CD4-positive, CD25-positive, alpha-beta regulatory T cell (primary cell): ENCODE results near the gene NEGR1. TPM values are rescaled to one million over a fixed set of nuclear protein-coding genes. Genes with fewer than 3 reads are reported as not detected.

Experiments used
- ATAC-seq, 2 donors: fragments of 150-1000 bp; cut with Tn5 transposase; one replicate each; pipeline ENCODE4 v1.10.0; 2021; ENCODE audit warnings: low read depth in 2 of 2, moderate number of reproducible peaks in 2 of 2, moderate library complexity in 1 of 2
- DNase-seq, 3 donors: peaks; one replicate each; pipeline versions ENCODE4 v3.0.0 to v3.0.0-alpha.2; 2012 to 2022; ENCODE audit warnings: mixed read lengths in 1 of 3
- H3K27ac ChIP-seq: one replicate; pipeline ENCODE4 v1.7.0; 2013; ENCODE audit warnings: mild to moderate bottlenecking, low read length; ENCODE audit not compliant: insufficient read depth, poor library complexity, severe bottlenecking
- H3K27me3 ChIP-seq: one replicate; pipeline ENCODE4 v1.7.0; 2013; ENCODE audit warnings: low read length; ENCODE audit not compliant: control insufficient read depth, insufficient read depth
- H3K36me3 ChIP-seq: one replicate; pipeline ENCODE4 v1.7.0; 2013; ENCODE audit warnings: mild to moderate bottlenecking, low read length, moderate library complexity; ENCODE audit not compliant: control insufficient read depth, insufficient read depth
- H3K4me1 ChIP-seq: 2 replicates; pipeline ENCODE4 v1.7.0; 2013; ENCODE audit warnings: mild to moderate bottlenecking, low read length; ENCODE audit not compliant: insufficient read depth, control insufficient read depth, poor library complexity, severe bottlenecking
- H3K4me3 ChIP-seq: one replicate; pipeline ENCODE4 v1.7.0; 2013; ENCODE audit warnings: low read depth, mild to moderate bottlenecking, low read length, moderate library complexity
- H3K9me3 ChIP-seq, 2 experiments: 1 replicate in 1 of 2; 2 replicates in 1 of 2; pipeline ENCODE4 v1.7.0; 2013; ENCODE audit warnings: low read length in 2 of 2, mild to moderate bottlenecking in 1 of 2, moderate library complexity in 1 of 2; ENCODE audit not compliant: control insufficient read depth in 2 of 2
- H3K27ac Mint-ChIP-seq, 3 donors: one replicate each; pipeline ENCODE4 v1.8.0; 2020 to 2022; ENCODE audit warnings: mild to moderate bottlenecking in 3 of 3, mixed read lengths in 3 of 3, moderate library complexity in 2 of 3
- H3K27me3 Mint-ChIP-seq: one replicate; pipeline ENCODE4 v1.8.0; 2022; ENCODE audit warnings: mild to moderate bottlenecking, mixed read lengths
- H3K36me3 Mint-ChIP-seq: one replicate; pipeline ENCODE4 v1.8.0; 2020; ENCODE audit warnings: mixed read lengths
- H3K4me1 Mint-ChIP-seq, 4 donors: one replicate each; pipeline ENCODE4 v1.8.0; 2020 to 2022; ENCODE audit warnings: mixed read lengths in 4 of 4, mild to moderate bottlenecking in 1 of 4
- H3K4me3 Mint-ChIP-seq, 4 donors: one replicate each; pipeline ENCODE4 v1.8.0; 2020 to 2022; ENCODE audit warnings: mild to moderate bottlenecking in 4 of 4, mixed read lengths in 4 of 4, moderate library complexity in 3 of 4
- H3K9me3 Mint-ChIP-seq, 7 donors: one replicate each; pipeline ENCODE4 v1.8.0; 2020 to 2022; ENCODE audit warnings: mixed read lengths in 7 of 7, mild to moderate bottlenecking in 3 of 7, moderate library complexity in 2 of 7
- polyA plus RNA-seq, 4 donors: library from polyadenylated mRNA; unstranded; fragments of 300-500 nt; fragmentation: Illumina TruSeq; gene quantifications; one replicate each; pipeline ENCODE4 v1.2.3, GENCODE V29; 2021
- total RNA-seq: library from RNA; stranded (reverse); gene quantifications from one replicate; pipeline ENCODE4 v1.2.3, GENCODE V29; 2022

Gene NEGR1
- total and polyA plus RNA-seq, 5 donors from 2014 or later: not detected

GRCh38 chr1:71461416-71461815 lies 820.9 kb downstream of the NEGR1 start:
- H3K27me3 ChIP-seq: no peaks in the 10 kb centered on the region
- H3K4me1 ChIP-seq: no peaks in the 10 kb centered on the region
- ATAC-seq (no peak), DNase-seq (no peak)
- H3K36me3 ChIP-seq: no peaks in the 10 kb centered on the region
- H3K27me3 Mint-ChIP-seq: no peaks in the 10 kb centered on the region
- peaks cover 0 to 12% (median 5%) of the 10 kb centered on the region in 7 donors for H3K9me3 Mint-ChIP-seq
- H3K4me3 Mint-ChIP-seq: no peak overlapping the region
- no peaks in the 10 kb centered on the region for H3K9me3 ChIP-seq
- H3K27ac ChIP-seq: no peak overlapping the region
- no peak overlapping the region for H3K4me3 ChIP-seq
- no peaks in the 10 kb centered on the region for H3K36me3 Mint-ChIP-seq
- no peaks in the 10 kb centered on the region for H3K4me1 Mint-ChIP-seq
- no peak overlapping the region for H3K27ac Mint-ChIP-seq

DNA sequence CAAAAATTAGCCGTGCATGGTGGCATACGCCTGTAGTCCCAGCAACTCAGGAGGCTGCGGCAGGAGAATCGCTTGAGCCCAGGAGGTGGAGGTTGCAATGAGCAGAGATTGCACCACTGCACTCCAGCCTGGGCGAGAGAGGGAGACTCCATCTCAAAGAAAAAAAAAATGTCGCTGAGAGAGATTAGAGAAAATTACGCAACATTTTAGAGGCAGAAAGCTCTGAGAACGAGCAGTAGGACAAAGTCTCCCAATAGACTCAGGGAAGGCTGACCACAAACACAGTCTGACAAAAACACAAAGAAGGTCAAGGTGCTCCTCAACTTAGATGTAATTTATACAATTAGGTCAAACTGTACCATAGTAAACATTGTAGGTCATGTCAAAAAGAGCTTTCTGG lies 833.9 kb downstream of the NEGR1 start:
- no peaks in the 10 kb centered on the region for H3K4me1 Mint-ChIP-seq
- no peaks in the 10 kb centered on the region for H3K27me3 Mint-ChIP-seq
- no peaks in the 10 kb centered on the region for H3K36me3 Mint-ChIP-seq
- H3K27ac Mint-ChIP-seq: no peak overlapping the region
- H3K4me3 Mint-ChIP-seq: no peak overlapping the region
- ATAC-seq (no peak), DNase-seq (no peak)
- no peak overlapping the region for H3K27ac ChIP-seq
- peaks cover 0 to 19% (median 3%) of the 10 kb centered on the region in 7 donors for H3K9me3 Mint-ChIP-seq
- H3K4me3 ChIP-seq: no peak overlapping the region
- no peaks in the 10 kb centered on the region for H3K9me3 ChIP-seq
- no peaks in the 10 kb centered on the region for H3K4me1 ChIP-seq
- H3K36me3 ChIP-seq: no peaks in the 10 kb centered on the region
- H3K27me3 ChIP-seq: no peaks in the 10 kb centered on the region

GRCh38 chr1:71438626-71439025 lies 843.7 kb downstream of the NEGR1 start:
- ATAC-seq (no peak), DNase-seq (no peak)
- Mint-ChIP-seq H3K27me3 (no peaks in the 10 kb centered on the region), H3K9me3 (peaks cover 0 to 7% (median 2%) of the 10 kb centered on the region in 7 donors), H3K4me3 (no peak overlapping the region), H3K4me1 (no peaks in the 10 kb centered on the region), H3K36me3 (no peaks in the 10 kb centered on the region), H3K27ac (no peak overlapping the region)
- H3K4me1 ChIP-seq: no peaks in the 10 kb centered on the region
- H3K9me3 ChIP-seq: peaks cover 3% of the 10 kb centered on the region in 2 experiments
- no peaks in the 10 kb centered on the region for H3K36me3 ChIP-seq
- H3K27me3 ChIP-seq: no peaks in the 10 kb centered on the region
- no peak overlapping the region for H3K27ac ChIP-seq
- H3K4me3 ChIP-seq: no peak overlapping the region

GRCh38 chr1:71435951-71436350 lies 846.4 kb downstream of the NEGR1 start:
- peaks cover 0 to 9% (median 5%) of the 10 kb centered on the region in 7 donors for H3K9me3 Mint-ChIP-seq
- H3K4me3 ChIP-seq: no peak overlapping the region
- H3K36me3 ChIP-seq: no peaks in the 10 kb centered on the region
- no peaks in the 10 kb centered on the region for H3K27me3 ChIP-seq
- no peak overlapping the region for H3K27ac ChIP-seq
- H3K27me3 Mint-ChIP-seq: no peaks in the 10 kb centered on the region
- H3K4me1 ChIP-seq: no peaks in the 10 kb centered on the region
- H3K36me3 Mint-ChIP-seq: no peaks in the 10 kb centered on the region
- DNase-seq (no peak), ATAC-seq (no peak)
- no peaks in the 10 kb centered on the region for H3K4me1 Mint-ChIP-seq
- H3K4me3 Mint-ChIP-seq: no peak overlapping the region
- H3K9me3 ChIP-seq: peaks cover 3% of the 10 kb centered on the region in 2 experiments
- H3K27ac Mint-ChIP-seq: no peak overlapping the region

DNA sequence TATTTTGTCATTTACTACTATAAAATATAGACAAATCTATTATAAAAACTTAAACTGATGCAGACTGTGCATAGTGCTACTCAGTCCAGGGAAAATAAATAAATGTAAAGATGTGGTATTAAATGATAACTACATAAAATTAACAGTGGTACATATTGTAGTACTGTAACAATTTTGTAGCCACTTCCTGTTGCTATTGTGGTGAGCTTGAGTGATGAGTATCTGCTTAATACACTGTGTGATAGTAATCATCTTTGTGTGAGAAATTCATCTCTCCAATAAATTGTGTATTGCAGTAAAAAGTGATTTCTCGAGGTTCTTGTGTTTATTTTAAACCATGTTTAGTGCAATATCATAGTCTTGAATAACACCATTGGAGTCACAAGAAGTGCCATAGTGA lies 848.1 kb downstream of the NEGR1 start:
- H3K4me3 ChIP-seq: no peak overlapping the region

DNA sequence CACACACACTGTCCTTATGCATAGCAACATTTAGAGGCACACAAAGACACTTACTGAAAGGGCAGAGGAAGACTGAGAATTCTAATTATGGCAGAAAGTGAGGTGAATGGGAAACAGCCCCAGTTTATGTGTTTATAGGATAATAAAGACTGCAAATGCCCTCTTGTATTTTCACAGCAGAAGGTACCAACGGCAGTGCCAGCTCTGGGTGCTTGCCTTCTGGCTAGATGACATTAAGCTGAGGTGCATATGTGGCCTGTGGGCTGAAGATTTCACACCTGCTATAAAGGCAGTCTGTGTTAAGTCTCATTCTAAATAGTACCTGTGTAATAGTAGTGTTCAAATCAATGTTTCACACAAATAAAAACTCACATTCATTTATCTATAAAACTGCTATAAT lies 854.3 kb downstream of the NEGR1 start:
- H3K27ac Mint-ChIP-seq: no peak overlapping the region
- H3K4me1 Mint-ChIP-seq: no peaks in the 10 kb centered on the region
- H3K36me3 ChIP-seq: no peaks in the 10 kb centered on the region
- ATAC-seq: no peak
- no peaks in the 10 kb centered on the region for H3K4me1 ChIP-seq
- no peaks in the 10 kb centered on the region for H3K27me3 ChIP-seq
- no peaks in the 10 kb centered on the region for H3K27me3 Mint-ChIP-seq
- H3K36me3 Mint-ChIP-seq: no peaks in the 10 kb centered on the region
- H3K27ac ChIP-seq: no peak overlapping the region
- H3K4me3 ChIP-seq: no peak overlapping the region
- no peak for DNase-seq
- H3K9me3 ChIP-seq: no peaks in the 10 kb centered on the region
- peaks cover 0 to 5% (median 0%) of the 10 kb centered on the region in 7 donors for H3K9me3 Mint-ChIP-seq
- H3K4me3 Mint-ChIP-seq: no peak overlapping the region

More for the DNA sequence above, 848.1 kb downstream of the NEGR1 start:
- Mint-ChIP-seq H3K4me3 (no peak overlapping the region), H3K9me3 (peaks cover 0 to 9% (median 5%) of the 10 kb centered on the region in 7 donors), H3K27ac (no peak overlapping the region), H3K4me1 (no peaks in the 10 kb centered on the region), H3K27me3 (no peaks in the 10 kb centered on the region), H3K36me3 (no peaks in the 10 kb centered on the region)
- Histone ChIP-seq H3K36me3 (no peaks in the 10 kb centered on the region), H3K9me3 (no peaks in the 10 kb centered on the region), H3K27ac (no peak overlapping the region), H3K27me3 (no peaks in the 10 kb centered on the region), H3K4me1 (no peaks in the 10 kb centered on the region)
- no peak for DNase-seq
- ATAC-seq: no peak

DNA sequence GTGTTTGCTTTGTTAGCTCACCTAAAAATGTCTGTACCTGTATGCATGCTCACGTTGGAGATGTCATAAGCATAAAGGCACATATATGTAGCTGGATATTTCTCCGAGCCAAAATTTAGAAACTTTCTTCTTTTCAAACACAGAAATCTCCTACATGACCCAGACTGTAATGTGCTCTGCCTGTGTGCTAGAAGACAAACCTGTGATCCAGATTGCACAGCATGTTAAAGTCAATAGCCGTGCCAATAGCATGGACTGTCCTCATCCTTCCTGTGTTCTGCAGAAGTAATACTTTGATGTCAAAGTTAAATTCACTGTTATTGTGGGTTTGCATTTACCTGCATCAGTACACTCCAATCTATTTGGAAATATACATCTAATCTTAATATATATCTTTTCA lies 855.3 kb downstream of the NEGR1 start:
- Histone ChIP-seq H3K9me3 (no peaks in the 10 kb centered on the region), H3K36me3 (no peaks in the 10 kb centered on the region), H3K27ac (no peak overlapping the region), H3K27me3 (no peaks in the 10 kb centered on the region), H3K4me3 (no peak overlapping the region), H3K4me1 (no peaks in the 10 kb centered on the region)
- Mint-ChIP-seq H3K4me3 (no peak overlapping the region), H3K9me3 (peaks cover 0 to 4% (median 0%) of the 10 kb centered on the region in 7 donors), H3K36me3 (no peaks in the 10 kb centered on the region), H3K4me1 (no peaks in the 10 kb centered on the region), H3K27me3 (no peaks in the 10 kb centered on the region), H3K27ac (no peak overlapping the region)
- DNase-seq (no peak), ATAC-seq (no peak)

DNA sequence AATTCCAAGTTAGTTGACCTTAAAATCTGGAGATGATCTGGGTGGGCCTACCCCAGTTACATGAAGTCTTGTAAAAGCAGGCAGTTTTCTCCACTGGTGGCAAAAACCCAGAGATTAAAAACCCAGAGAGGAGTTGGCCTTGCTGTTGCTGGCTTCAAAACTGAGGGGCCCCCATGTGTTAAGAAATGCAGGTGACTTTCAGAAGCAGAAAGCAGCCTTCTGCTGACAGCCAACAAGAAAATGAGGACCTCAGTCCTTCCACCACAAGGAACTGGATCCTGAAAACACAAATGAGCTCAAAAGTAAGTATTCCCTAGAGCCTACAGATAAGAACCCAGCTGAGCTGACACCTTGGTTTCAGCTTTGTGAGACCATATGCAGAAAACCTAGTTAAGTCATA lies 857.8 kb downstream of the NEGR1 start:
- H3K4me3 Mint-ChIP-seq: no peak overlapping the region
- no peak for DNase-seq
- peaks cover 0 to 2% (median 0%) of the 10 kb centered on the region in 7 donors for H3K9me3 Mint-ChIP-seq
- no peak overlapping the region for H3K4me3 ChIP-seq
- no peaks in the 10 kb centered on the region for H3K4me1 Mint-ChIP-seq
- no peaks in the 10 kb centered on the region for H3K9me3 ChIP-seq
- H3K27ac ChIP-seq: no peak overlapping the region
- no peaks in the 10 kb centered on the region for H3K27me3 Mint-ChIP-seq
- no peak overlapping the region for H3K27ac Mint-ChIP-seq
- ATAC-seq: no peak
- no peaks in the 10 kb centered on the region for H3K27me3 ChIP-seq
- H3K36me3 ChIP-seq: no peaks in the 10 kb centered on the region
- H3K4me1 ChIP-seq: no peaks in the 10 kb centered on the region
- no peaks in the 10 kb centered on the region for H3K36me3 Mint-ChIP-seq
